Stimulated activated CD8-positive, alpha-beta memory T cell treated with anti-CD3 and anti-CD28 coated beads, Interleukin-7, amount 100 ng/mL, for 48 hours (primary cell): ENCODE results near the gene CRX.
A peak's percentile ranks its signal among the peaks of the same experiment; 100 is the strongest.
"Not testable (repeated sequence)": the region's sequence is repeated elsewhere in the genome, so short reads cannot be mapped to it uniquely, and the experiment has no call there.

Experiments
- DNase-seq, 2 donors: peaks; one replicate each; pipeline ENCODE4 v3.0.0-alpha.2; 2020; ENCODE audit warnings: low read depth in 1 of 2; ENCODE audit errors: extremely low read depth in 1 of 2

Gene CRX

DNA sequence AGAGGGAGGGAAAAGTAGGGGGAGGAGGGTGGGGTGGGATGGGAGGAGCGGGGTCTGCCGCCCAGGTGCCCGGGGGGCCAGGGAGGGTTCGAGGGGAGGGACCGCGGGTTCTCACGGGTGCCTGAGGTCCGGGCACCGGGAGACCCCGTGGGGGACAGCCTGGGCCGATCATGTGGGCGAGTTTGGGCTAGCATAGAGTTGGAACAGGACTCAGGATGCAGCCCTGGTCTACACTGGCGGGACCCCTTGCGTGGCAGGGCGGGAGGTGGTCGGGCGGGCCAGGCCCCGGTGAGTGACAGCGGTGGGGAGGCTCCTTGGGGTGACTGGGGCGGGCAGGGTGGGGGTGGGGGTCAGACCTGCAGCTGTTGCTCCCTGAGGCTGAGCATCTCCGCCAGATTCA lies 18.6 kb upstream of the CRX start:
- DNase-seq = not testable (repeated sequence)

DNA sequence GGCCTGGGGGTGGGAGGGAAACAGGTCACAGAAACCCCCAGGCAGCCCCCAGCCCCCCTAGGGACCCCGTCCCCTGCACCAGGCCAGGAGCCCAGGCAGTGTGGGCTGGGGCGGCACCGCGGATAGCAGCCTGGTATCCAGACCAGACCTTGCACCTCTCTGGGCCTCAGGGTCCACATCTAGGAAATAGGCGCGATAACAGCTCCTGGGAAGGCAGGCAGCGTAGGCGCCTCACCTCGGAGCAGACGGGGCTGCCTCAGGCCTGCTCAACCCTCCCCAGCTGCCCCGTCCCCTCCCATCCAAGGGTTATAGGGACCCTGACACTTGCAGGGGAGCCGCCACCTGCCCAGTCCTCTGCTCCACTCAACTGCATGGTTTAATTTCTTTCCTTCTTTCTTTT lies 18.1 kb upstream of the CRX start:
- not testable (repeated sequence) for DNase-seq

- not testable (repeated sequence) for DNase-seq
Measured at GRCh38 chr19:47804451-47804850, 17.3 kb upstream of the CRX start, which contains the start of gene TPRX1. TSS of gene TPRX1 (minus strand) at chr19:47804551. CDS start at chr19:47804539, 12 bp downstream.

DNA sequence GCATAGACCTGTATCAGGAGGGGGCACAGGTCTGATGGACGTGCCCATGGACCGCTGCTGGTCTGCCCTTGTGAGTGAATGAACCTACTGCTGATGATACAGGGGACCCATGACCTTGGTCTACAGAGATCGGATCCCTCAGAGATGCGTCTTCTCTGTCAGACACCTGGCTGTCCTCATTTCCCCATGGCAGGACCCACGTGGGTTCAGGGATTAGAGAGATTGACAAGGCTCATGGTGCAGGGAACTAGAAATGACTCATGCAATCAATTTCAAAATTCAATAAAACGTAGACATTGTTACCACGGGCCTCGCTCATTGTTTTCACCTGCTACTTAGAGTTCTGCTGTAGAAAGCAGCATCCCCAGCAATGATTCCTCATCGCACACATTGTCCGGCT lies 16.4 kb upstream of the CRX start:
- DNase-seq = no peak

DNA sequence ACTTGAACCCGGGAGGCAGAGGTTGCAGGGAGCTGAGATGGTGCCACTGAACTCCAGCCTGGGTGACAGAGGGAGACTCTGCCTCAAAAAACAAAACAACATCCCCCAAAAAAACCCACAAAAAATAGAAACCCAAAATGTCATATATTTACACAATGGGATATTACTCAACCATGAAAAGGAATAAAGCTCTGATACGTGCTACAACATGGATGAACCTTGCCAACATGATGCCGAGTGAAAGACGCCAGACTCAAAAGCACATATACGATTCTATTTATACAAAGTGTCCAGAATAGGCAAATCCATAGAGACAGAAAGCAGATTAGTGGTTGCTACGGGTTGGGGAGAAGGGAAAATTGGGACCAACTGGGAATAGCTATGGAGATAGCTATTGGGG lies 15.3 kb upstream of the CRX start:
- DNase-seq = no peak

GRCh38 chr19:47813304-47813994 lies 8.3 kb upstream of the CRX start:
- peak; percentile 50 to 68 for DNase-seq

DNA sequence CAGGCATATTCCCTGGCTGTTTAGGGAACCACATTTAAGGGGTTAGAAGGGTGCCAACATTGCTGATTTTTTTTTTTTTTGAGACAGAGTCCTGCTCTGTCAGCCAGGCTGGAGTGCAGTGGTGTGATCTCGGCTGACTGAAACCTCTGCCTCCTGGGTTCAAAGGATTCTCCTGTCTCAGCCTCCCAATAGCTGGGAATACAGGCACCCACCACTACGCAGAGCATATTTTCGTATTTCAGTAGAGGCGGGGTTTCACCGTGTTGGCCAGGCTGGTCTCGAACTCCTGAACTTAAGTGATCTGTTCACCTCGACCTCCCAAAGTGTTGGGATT lies 7.8 kb upstream of the CRX start:
- no peak for DNase-seq

DNA sequence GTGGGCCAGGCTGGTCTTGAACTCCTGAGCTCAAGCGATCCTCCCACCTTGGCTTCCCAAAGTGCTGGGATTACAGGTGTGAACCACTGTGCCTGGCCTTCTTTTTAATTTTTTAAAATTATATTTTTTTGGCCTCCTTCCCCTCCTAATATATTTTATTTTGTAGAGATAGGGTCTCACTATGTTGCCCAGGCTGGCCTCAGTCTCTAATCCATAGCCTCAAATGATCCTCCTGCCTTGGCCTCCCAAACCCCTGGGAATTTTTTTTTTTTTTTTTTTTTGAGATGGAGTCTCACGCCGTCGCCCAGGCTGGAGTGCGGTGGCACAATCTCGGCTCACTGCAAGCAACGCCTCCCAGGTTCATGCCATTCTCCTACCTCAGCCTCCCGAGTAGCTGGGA lies 5.5 kb upstream of the CRX start:
- DNase-seq = not testable (repeated sequence)

GRCh38 chr19:47818221-47818620 lies 3.5 kb upstream of the CRX start:
- DNase-seq = not testable (repeated sequence)

GRCh38 chr19:47819858-47820257 lies 1.9 kb upstream of the CRX start:
- no peak for DNase-seq

DNA sequence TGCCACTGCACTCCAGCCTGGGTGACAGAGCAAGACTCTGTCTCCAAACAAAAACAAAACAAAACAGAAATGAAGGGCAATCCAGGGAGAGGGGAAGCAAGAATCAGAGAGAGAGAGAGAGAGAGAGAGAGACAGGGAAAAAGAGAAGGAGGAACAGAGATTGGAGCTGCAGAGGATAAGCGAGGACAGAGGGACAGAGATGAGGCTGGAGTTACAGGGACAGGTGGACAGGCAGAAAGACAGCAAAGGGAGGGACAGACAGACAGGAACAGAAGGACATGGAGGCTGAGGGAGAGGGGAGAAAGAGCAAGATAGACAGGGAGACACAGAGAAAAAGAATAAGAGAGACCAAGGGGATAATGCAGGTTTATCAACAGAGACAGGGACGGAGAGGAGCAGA lies 1.3 kb upstream of the CRX start:
- DNase-seq = no peak

DNA sequence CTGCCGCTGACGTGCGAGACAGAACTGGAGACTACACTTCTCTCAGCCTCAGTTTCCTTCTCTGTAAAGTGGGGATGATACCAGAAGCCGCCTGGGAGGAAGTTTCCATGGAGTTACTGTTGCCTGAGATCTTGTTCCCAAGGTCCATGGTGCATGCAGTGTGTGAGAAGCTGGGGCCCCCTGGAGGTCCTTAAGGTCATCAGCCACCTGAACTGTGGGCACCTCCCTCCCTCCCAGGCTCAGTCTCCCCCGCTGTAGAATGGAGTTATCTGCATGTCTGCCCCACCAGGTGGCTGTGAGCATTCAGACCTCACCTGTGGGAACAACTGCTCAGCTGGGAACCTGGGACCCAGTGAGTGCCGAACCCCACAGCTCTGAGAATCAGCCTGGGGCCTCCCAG lies 2.7 kb downstream of the CRX start:
- DNase-seq = no peak

DNA sequence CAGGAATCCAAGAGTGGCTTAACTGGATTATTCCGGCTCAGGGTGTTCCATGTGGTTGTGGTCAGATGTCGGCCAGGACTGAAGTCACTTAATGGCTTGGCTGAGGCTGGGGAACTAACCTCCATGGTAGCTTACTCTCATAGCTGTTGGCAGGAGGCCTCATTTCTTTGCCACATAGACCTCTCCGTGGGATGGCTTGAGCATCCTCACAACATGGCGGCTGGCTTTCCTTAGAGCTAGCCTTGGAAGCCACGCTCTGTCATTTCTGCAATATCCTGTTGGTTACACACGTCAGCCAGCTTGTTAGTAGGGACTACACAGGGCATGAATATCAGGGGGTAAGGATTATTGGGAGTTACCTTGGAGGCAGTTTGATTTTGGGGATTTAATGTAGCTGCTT lies 5.1 kb downstream of the CRX start:
- DNase-seq = no peak

GRCh38 chr19:47832723-47833122 lies 11.0 kb downstream of the CRX start:
- no peak for DNase-seq

DNA sequence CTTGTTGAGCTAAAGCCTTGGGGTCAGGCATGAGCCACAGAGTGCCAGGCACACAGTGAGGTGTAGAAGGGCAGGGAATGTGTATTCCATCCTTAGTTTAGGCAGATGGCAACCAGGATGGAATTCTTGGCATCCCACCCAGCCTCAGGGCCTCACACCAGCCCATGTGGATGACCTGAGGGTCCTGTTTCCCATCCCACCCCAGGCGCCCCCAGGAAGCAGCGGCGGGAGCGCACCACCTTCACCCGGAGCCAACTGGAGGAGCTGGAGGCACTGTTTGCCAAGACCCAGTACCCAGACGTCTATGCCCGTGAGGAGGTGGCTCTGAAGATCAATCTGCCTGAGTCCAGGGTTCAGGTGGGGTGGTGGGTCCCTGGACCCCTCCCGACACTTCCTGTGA lies 14.3 kb downstream of the CRX start:
- no peak for DNase-seq

GRCh38 chr19:47839411-47839810 lies 17.7 kb downstream of the CRX start:
- no peak for DNase-seq

DNA sequence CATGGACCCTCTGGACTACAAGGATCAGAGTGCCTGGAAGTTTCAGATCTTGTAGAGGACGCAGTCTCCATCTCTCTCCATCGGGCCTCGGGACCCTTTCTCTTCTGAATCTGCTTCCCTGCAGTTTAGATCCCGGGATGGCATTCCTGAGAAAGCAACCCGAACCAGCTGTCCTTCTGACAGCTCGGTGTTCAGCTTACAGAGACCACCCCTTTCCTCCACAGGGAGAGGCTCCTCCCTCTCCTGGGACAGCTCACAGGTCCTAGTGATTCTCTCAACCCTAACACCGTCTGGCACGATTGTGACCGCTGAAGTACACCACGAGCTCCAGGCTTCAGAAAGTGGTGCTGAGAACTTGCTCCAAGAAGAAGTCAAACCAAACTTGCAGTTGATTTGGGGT lies 18.2 kb downstream of the CRX start:
- no peak for DNase-seq

GRCh38 chr19:47842941-47843340 lies 21.2 kb downstream of the CRX start:
- DNase-seq = no peak

GRCh38 chr19:47848425-47848822 lies 26.7 kb downstream of the CRX start:
- no peak for DNase-seq

DNA sequence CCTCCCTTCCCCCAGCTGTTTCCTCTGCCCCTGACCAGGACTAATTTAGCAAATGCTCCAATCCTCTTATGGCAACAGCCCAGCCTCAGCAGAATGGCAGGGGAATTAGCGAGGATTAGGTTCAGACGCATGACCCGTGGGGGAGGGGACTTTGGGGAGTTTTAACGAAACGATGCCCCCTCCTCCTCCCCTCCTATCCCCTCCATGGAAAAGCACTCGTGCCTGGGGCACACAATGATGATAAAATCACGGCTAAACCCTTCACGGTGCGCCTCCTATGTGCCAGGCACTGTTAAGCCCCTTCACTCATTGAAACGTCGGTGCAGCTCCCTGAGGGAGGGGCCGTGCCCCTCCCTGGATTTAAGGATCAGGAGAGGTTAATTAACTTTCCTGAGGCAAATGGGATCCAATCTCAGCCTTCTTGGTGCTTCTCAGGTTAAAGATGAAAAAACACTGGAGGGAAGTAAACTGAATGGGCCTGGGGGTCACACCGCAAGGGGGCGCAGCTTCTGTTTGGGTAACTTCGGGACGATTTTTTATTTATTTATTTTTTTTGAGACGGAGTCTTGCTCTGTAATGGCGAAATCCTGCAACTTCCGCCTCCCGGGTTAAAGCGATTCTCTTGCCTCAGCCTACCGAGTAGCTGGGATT lies 27.2 kb downstream of the CRX start:
- peak in 1 of 2 donors; percentile 22 for DNase-seq

DNA sequence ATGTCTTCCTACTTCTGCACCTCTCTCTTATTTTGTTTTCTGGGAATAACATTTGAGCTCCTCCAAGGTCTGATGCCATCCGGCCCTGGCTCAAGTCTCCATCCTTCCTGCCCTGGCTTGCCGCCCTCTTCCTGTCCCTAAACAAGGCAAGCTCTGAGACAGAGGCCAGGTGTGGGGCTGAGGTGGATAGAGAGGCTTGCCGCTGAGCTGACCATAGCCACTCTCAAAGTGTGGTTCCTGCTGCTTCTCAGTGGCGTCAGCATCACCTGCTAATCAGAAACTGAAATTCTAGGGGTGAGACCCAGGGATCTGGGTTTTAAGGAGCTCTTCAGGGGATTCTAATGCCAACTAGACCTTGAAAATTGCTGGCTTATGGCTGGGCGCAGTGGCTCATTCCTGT lies 31.3 kb downstream of the CRX start:
- DNase-seq = no peak

DNA sequence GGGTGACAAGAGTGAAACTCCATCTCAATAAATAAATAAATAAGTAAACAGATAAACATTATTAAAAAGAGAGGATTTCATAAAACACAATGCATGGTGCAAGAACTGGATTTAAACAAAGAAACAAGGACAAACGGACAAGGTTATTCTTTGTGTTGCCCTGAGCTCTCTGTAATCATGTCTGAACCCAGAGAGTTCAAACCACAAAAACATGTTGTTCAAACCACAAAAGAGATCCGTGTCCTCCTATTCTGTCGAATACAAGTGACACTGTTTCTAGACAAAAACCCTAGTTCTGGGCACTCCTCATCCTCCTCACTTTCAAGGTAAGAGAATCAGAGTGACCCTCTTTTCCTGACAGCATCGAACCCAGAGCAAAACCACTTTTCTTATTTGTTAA lies 32.7 kb downstream of the CRX start:
- DNase-seq = no peak

- DNase-seq = not testable (repeated sequence)
Measured at GRCh38 chr19:47858231-47858630, 36.5 kb downstream of the CRX start.
